ENCODE data around the gene METTL16.

The METTL16 gene

GRCh38 chr17:2433696-2434095, 78.0 kb downstream of the METTL16 start:
- TF ChIP-seq CTCF (conservative IDR thresholded peaks at IDR 0.05; ENCODE audit: low read length) = no peak
- DNase-seq (ENCODE audit: low read depth) = no peak
- H3K4me3 ChIP-seq (ENCODE audit: low read length) = no peak overlapping the region

GRCh38 chr17:2427910-2428309, 83.8 kb downstream of the METTL16 start:
- no peak overlapping the region for H3K4me3 ChIP-seq (ENCODE audit: low read length)
- TF ChIP-seq CTCF (conservative IDR thresholded peaks at IDR 0.05; ENCODE audit: low read length) = no peak
- DNase-seq (ENCODE audit: low read depth) = no peak

- no peak for TF ChIP-seq CTCF (conservative IDR thresholded peaks at IDR 0.05; ENCODE audit: low read length)
- no peak overlapping the region for H3K4me3 ChIP-seq (ENCODE audit: low read length)
- DNase-seq (ENCODE audit: low read depth) = no peak
Observed at GRCh38 chr17:2427215-2427614, 84.5 kb downstream of the METTL16 start.

GRCh38 chr17:2423271-2423670, 88.4 kb downstream of the METTL16 start:
- H3K4me3 ChIP-seq (ENCODE audit: low read length) = no peak overlapping the region
- no peak for TF ChIP-seq CTCF (conservative IDR thresholded peaks at IDR 0.05; ENCODE audit: low read length)
- no peak for DNase-seq (ENCODE audit: low read depth)

GRCh38 chr17:2421315-2422147, 90.2 kb downstream of the METTL16 start:
- DNase-seq (ENCODE audit: low read depth) = no peak
- no peak overlapping the region for H3K4me3 ChIP-seq (ENCODE audit: low read length)
- TF ChIP-seq CTCF (conservative IDR thresholded peaks at IDR 0.05; ENCODE audit: low read length) = peak; percentile 13; the same call in 1 of the 2 replicates

- no peak for TF ChIP-seq CTCF (conservative IDR thresholded peaks at IDR 0.05; ENCODE audit: low read length)
- no peak for DNase-seq (ENCODE audit: low read depth)
- H3K4me3 ChIP-seq (ENCODE audit: low read length) = no peak overlapping the region
Observed at GRCh38 chr17:2420176-2420575, 91.5 kb downstream of the METTL16 start.

- no peak for TF ChIP-seq CTCF (conservative IDR thresholded peaks at IDR 0.05; ENCODE audit: low read length)
- no peak for DNase-seq (ENCODE audit: low read depth)
- H3K4me3 ChIP-seq (ENCODE audit: low read length) = no peak overlapping the region
Observed at GRCh38 chr17:2419486-2419885, 92.2 kb downstream of the METTL16 start.
